Nephron (organoid): Measurements from ENCODE around the gene SV2B.

Source experiments
- H3K27ac Mint-ChIP-seq, 3 experiments: 2 replicates each; pipeline ENCODE4 v1.8.0; 2020; ENCODE audit warnings: mixed read lengths in 3 of 3, mild to moderate bottlenecking in 2 of 3, moderate library complexity in 1 of 3
- H3K27me3 Mint-ChIP-seq: 2 replicates; pipeline ENCODE4 v1.8.0; 2021; ENCODE audit warnings: low read depth, mild to moderate bottlenecking, moderate library complexity, mixed read lengths
- H3K36me3 Mint-ChIP-seq: 2 replicates; pipeline ENCODE4 v1.8.0; 2020; ENCODE audit warnings: low read depth, mixed read lengths
- H3K4me1 Mint-ChIP-seq: 2 replicates; pipeline ENCODE4 v1.8.0; 2020; ENCODE audit warnings: mixed read lengths
- H3K4me3 Mint-ChIP-seq, 3 experiments: 2 replicates each; pipeline ENCODE4 v1.8.0; 2020; ENCODE audit warnings: mild to moderate bottlenecking in 3 of 3, mixed read lengths in 3 of 3, moderate library complexity in 2 of 3
- H3K9me3 Mint-ChIP-seq: 2 replicates; pipeline ENCODE4 v1.8.0; 2020; ENCODE audit warnings: mixed read lengths
- CTCF ChIP-seq, 3 experiments: fragments of 200-600 bp; sonication (generic); IDR thresholded peaks; one replicate each; pipeline ENCODE4 v1.5.0; 2021; ENCODE audit warnings: antibody characterized with exemption in 3 of 3; ENCODE audit not compliant: unreplicated experiment in 3 of 3

The SV2B gene

DNA sequence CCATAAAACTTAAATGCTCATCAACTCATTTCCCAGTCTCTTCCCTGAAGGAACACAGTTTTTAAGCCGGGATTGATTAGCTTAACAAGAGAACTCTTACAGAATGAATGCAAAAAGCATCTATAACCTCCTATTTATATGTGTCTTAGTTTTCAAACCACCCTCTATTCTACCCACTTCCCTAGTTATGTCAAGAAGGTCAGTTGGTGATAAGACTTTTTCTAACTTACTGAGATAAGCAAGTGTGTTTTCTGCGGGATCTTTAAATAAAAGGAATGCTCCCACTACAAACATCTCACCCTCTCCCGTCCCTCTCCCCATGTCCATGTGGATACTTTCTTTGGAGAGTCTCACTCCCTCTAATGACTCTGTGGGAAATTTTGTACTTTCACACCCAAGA, 218.5 kb downstream of the SV2B start:
- no peaks in the 10 kb centered on the region for H3K4me1 Mint-ChIP-seq
- no peak for TF ChIP-seq CTCF (IDR thresholded peaks at IDR 0.05; ENCODE audit: unreplicated experiment in 3 of 3)
- no peaks in the 10 kb centered on the region for H3K36me3 Mint-ChIP-seq
- H3K9me3 Mint-ChIP-seq = peaks cover 3% of the 10 kb centered on the region
- H3K27me3 Mint-ChIP-seq = peaks cover 15% of the 10 kb centered on the region
- H3K4me3 Mint-ChIP-seq = no peak overlapping the region
- no peak overlapping the region for H3K27ac Mint-ChIP-seq

GRCh38 chr15:91318931-91319330, 218.9 kb downstream of the SV2B start:
- H3K9me3 Mint-ChIP-seq = peaks cover 3% of the 10 kb centered on the region
- no peaks in the 10 kb centered on the region for H3K36me3 Mint-ChIP-seq
- TF ChIP-seq CTCF (IDR thresholded peaks at IDR 0.05; ENCODE audit: unreplicated experiment in 3 of 3) = no peak
- H3K4me3 Mint-ChIP-seq = no peak overlapping the region
- H3K27ac Mint-ChIP-seq = no peak overlapping the region
- H3K27me3 Mint-ChIP-seq = peaks cover 15% of the 10 kb centered on the region
- no peaks in the 10 kb centered on the region for H3K4me1 Mint-ChIP-seq

- no peaks in the 10 kb centered on the region for H3K36me3 Mint-ChIP-seq
- no peak overlapping the region for H3K27ac Mint-ChIP-seq
- peaks cover 3% of the 10 kb centered on the region for H3K9me3 Mint-ChIP-seq
- no peak overlapping the region for H3K4me3 Mint-ChIP-seq
- peaks cover 15% of the 10 kb centered on the region for H3K27me3 Mint-ChIP-seq
- H3K4me1 Mint-ChIP-seq = no peaks in the 10 kb centered on the region
- TF ChIP-seq CTCF (IDR thresholded peaks at IDR 0.05; ENCODE audit: unreplicated experiment in 3 of 3) = no peak
Observed at GRCh38 chr15:91319371-91320059, 219.5 kb downstream of the SV2B start.

- Mint-ChIP-seq H3K27me3 (peaks cover 11% of the 10 kb centered on the region), H3K4me3 (no peak overlapping the region), H3K4me1 (no peaks in the 10 kb centered on the region), H3K9me3 (peaks cover 5% of the 10 kb centered on the region), H3K36me3 (no peaks in the 10 kb centered on the region), H3K27ac (no peak overlapping the region)
- no peak for TF ChIP-seq CTCF (IDR thresholded peaks at IDR 0.05; ENCODE audit: unreplicated experiment in 3 of 3)
Observed at GRCh38 chr15:91320101-91320500, 220.0 kb downstream of the SV2B start.

DNA sequence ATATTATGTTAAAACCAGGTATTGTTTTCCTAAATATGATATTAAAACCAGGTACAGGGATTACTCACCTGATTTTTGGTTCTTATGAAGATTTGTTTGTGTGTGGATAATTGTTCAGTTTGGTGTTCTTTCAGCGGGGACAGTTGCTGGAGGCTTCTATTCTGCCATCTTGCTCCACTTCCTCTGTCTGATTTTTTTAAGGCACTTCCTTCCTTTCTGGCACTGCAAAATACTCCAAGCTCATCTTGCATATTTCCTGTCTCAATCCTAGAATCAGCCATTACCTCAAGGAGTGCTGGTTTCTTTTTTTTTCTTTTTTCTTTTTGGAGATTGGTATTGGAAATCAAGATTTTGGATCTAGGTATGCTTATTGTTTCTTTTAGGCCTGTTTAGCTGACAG, 229.9 kb downstream of the SV2B start:
- no peak for TF ChIP-seq CTCF (IDR thresholded peaks at IDR 0.05; ENCODE audit: unreplicated experiment in 3 of 3)

DNA sequence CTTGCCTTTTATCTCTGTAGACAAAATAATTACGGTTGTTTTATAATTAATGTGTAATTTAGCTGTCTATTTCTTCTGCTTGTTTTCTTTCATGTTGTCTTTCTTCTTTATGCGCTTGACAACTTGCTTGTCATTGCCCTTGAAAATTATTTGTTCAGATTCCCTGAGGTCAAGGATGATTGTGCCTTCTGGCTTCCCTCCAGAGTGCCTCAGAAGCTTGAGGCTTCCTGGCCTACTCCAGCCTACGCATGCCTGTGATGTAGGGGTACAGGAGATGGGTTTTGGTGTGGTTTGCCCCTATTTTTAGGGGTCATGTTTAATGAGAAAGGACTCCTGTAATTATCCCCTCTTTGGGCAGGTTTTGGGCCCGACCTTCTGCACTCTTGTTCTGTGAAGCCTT, 231.5 kb downstream of the SV2B start:
- Mint-ChIP-seq H3K27ac (no peak overlapping the region), H3K9me3 (peaks cover 2% of the 10 kb centered on the region), H3K4me1 (no peaks in the 10 kb centered on the region), H3K36me3 (no peaks in the 10 kb centered on the region), H3K4me3 (no peak overlapping the region), H3K27me3 (peaks cover 4% of the 10 kb centered on the region)
- TF ChIP-seq CTCF (IDR thresholded peaks at IDR 0.05; ENCODE audit: unreplicated experiment in 3 of 3) = no peak

More for the DNA sequence above, 229.9 kb downstream of the SV2B start:
- no peak overlapping the region for H3K4me3 Mint-ChIP-seq
- no peaks in the 10 kb centered on the region for H3K4me1 Mint-ChIP-seq
- no peak overlapping the region for H3K27ac Mint-ChIP-seq
- H3K9me3 Mint-ChIP-seq = peaks cover 6% of the 10 kb centered on the region
- H3K27me3 Mint-ChIP-seq = peaks cover under 1% of the 10 kb centered on the region
- H3K36me3 Mint-ChIP-seq = no peaks in the 10 kb centered on the region
